Activated T-cell treated with anti-CD3 and anti-CD28 coated beads, Interleukin-2, amount 50 U/mL, for 24 hours (primary cell): Measurements from ENCODE around the gene TTLL12.

Source experiments
- DNase-seq: peaks from one replicate; pipeline ENCODE4 v3.0.0-alpha.2; 2020
- H3K27ac Mint-ChIP-seq: 2 replicates; pipeline ENCODE4 v1.8.0; 2020; ENCODE audit warnings: mild to moderate bottlenecking, mixed read lengths
- H3K27me3 Mint-ChIP-seq: 2 replicates; pipeline ENCODE4 v1.8.0; 2020; ENCODE audit warnings: mixed read lengths
- H3K36me3 Mint-ChIP-seq: 2 replicates; pipeline ENCODE4 v1.8.0; 2020; ENCODE audit warnings: low read depth, mixed read lengths
- H3K4me1 Mint-ChIP-seq: 2 replicates; pipeline ENCODE4 v1.8.0; 2020; ENCODE audit warnings: low read depth, mixed read lengths
- H3K4me3 Mint-ChIP-seq: 2 replicates; pipeline ENCODE4 v1.8.0; 2020; ENCODE audit warnings: mild to moderate bottlenecking, moderate library complexity, mixed read lengths
- H3K9me3 Mint-ChIP-seq: 2 replicates; pipeline ENCODE4 v1.8.0; 2020; ENCODE audit warnings: mixed read lengths

The TTLL12 gene

DNA sequence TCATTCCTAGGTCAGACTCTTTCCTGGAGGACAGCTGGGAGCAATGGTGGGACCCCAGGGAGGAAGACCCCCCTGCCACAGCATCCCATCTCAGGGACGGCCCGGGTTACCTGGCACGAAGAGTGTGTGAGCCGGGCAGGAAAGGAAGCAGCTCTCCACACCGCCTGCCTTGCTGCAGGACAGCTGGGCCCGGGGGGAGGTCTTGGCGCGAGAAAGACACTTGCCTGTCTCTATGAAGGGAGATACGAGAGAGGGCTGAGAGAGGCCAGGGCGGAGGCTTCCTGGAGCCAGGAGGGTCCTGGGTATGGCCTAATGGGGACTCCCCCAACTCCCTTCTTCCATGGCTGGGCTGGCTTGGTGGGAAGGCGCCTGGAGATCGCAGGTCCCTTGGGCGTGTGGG, 36.1 kb upstream of the TTLL12 start:
- H3K36me3 Mint-ChIP-seq = no peaks in the 10 kb centered on the region
- DNase-seq = no peak
- H3K27me3 Mint-ChIP-seq = no peaks in the 10 kb centered on the region
- no peaks in the 10 kb centered on the region for H3K9me3 Mint-ChIP-seq
- H3K27ac Mint-ChIP-seq = no peak overlapping the region
- H3K4me3 Mint-ChIP-seq = no peak overlapping the region
- peaks cover 2% of the 10 kb centered on the region for H3K4me1 Mint-ChIP-seq

GRCh38 chr22:43222262-43222661, 35.3 kb upstream of the TTLL12 start:
- no peaks in the 10 kb centered on the region for H3K36me3 Mint-ChIP-seq
- no peaks in the 10 kb centered on the region for H3K9me3 Mint-ChIP-seq
- H3K4me3 Mint-ChIP-seq = no peak overlapping the region
- H3K4me1 Mint-ChIP-seq = peaks cover 2% of the 10 kb centered on the region
- no peaks in the 10 kb centered on the region for H3K27me3 Mint-ChIP-seq
- H3K27ac Mint-ChIP-seq = no peak overlapping the region
- DNase-seq = no peak

DNA sequence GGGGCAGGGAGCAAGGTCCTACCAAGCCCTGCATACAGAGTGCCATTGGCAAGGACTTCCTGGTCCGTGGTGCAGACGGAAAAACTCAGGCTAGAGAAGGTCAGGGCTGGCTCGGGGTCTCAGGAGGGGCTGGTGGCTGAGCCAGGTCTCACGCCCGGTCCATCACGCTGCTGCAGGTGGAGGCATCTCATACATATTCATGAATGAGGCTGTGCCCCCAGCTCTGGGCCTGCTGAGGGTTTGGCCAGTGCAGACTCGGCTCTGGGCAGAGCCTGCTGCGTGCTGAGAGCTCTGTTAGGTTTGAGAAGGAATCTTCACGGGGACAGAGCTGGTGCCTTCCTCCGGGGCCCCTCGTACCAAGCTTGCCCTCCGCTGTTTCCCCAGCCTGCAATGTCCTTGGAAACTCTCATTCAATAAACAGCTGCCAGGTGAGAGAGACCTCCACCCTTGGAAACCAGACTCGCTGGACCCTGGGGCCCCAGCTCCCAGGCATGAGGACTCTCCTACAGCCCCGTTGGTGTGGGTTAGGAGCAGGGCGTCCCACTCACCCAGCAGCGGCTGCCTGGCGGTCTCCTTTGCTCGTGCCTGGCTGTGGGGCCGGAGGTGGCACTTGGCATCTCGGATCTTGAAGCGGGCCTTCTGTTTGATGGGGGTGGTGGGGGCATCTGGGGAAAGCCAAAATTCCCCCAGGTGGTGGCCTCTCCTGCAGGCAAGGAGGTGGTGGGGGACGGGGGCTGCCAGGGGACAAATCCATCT, 33.9 kb upstream of the TTLL12 start:
- Mint-ChIP-seq H3K27ac (no peak overlapping the region), H3K36me3 (no peaks in the 10 kb centered on the region), H3K9me3 (no peaks in the 10 kb centered on the region), H3K4me1 (no peaks in the 10 kb centered on the region), H3K4me3 (no peak overlapping the region), H3K27me3 (no peaks in the 10 kb centered on the region)
- no peak for DNase-seq

DNA sequence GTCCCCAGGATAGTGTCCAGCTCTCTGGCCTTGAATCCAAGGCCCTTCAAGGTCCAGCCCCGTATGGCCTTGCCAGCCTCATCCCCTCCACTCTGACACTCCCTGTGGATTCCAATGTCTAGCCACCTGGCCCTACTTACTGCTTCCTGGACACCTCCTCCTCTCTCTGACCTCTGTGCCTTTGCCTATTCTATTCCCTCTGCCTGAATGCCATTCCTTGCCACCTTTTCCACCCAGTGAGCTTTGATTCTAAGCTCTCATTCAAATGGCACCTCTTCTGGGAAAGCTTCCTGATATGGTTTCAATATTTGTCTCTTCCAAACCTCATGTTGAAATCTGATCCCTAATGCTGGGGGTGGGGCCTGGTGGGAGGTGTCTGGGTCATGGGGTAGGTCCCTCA, 31.9 kb upstream of the TTLL12 start:
- no peaks in the 10 kb centered on the region for H3K27me3 Mint-ChIP-seq
- no peaks in the 10 kb centered on the region for H3K36me3 Mint-ChIP-seq
- no peaks in the 10 kb centered on the region for H3K4me1 Mint-ChIP-seq
- no peak for DNase-seq
- no peak overlapping the region for H3K27ac Mint-ChIP-seq
- H3K9me3 Mint-ChIP-seq = no peaks in the 10 kb centered on the region
- H3K4me3 Mint-ChIP-seq = no peak overlapping the region

- H3K36me3 Mint-ChIP-seq = no peaks in the 10 kb centered on the region
- H3K9me3 Mint-ChIP-seq = no peaks in the 10 kb centered on the region
- H3K27me3 Mint-ChIP-seq = no peaks in the 10 kb centered on the region
- H3K4me3 Mint-ChIP-seq = no peak overlapping the region
- DNase-seq = no peak
- H3K4me1 Mint-ChIP-seq = no peaks in the 10 kb centered on the region
- no peak overlapping the region for H3K27ac Mint-ChIP-seq
Measured at GRCh38 chr22:43217285-43218030, 30.5 kb upstream of the TTLL12 start.

- Mint-ChIP-seq H3K36me3 (no peaks in the 10 kb centered on the region), H3K4me1 (no peaks in the 10 kb centered on the region), H3K4me3 (no peak overlapping the region), H3K9me3 (no peaks in the 10 kb centered on the region), H3K27me3 (no peaks in the 10 kb centered on the region), H3K27ac (no peak overlapping the region)
- no peak for DNase-seq
Measured at GRCh38 chr22:43216738-43217137, 29.8 kb upstream of the TTLL12 start.

DNA sequence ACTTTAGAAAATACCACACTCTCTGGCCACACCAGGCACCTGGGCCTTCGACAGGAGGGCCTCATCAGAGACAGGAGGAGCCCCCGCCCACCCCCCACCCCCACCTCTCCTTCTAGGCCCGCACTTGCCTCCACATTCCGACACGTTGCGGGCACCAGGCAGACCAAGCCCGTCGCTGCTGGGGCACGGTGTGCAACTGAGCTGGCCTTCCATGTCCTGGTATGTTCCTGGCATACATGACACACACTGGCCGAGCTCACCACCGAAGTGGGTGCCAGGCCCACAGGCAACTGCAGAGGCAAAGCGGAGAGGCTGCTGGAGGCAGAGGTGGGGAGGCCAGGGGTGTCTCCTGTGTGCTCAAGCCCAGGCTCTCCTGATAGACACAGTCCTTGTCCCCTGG, 27.0 kb upstream of the TTLL12 start:
- Mint-ChIP-seq H3K27ac (no peak overlapping the region), H3K4me3 (no peak overlapping the region), H3K36me3 (no peaks in the 10 kb centered on the region), H3K27me3 (no peaks in the 10 kb centered on the region), H3K4me1 (no peaks in the 10 kb centered on the region), H3K9me3 (no peaks in the 10 kb centered on the region)
- DNase-seq = no peak

GRCh38 chr22:43213051-43213450, 26.1 kb upstream of the TTLL12 start:
- no peaks in the 10 kb centered on the region for H3K27me3 Mint-ChIP-seq
- no peaks in the 10 kb centered on the region for H3K4me1 Mint-ChIP-seq
- H3K9me3 Mint-ChIP-seq = no peaks in the 10 kb centered on the region
- H3K27ac Mint-ChIP-seq = no peak overlapping the region
- DNase-seq = no peak
- no peaks in the 10 kb centered on the region for H3K36me3 Mint-ChIP-seq
- no peak overlapping the region for H3K4me3 Mint-ChIP-seq

DNA sequence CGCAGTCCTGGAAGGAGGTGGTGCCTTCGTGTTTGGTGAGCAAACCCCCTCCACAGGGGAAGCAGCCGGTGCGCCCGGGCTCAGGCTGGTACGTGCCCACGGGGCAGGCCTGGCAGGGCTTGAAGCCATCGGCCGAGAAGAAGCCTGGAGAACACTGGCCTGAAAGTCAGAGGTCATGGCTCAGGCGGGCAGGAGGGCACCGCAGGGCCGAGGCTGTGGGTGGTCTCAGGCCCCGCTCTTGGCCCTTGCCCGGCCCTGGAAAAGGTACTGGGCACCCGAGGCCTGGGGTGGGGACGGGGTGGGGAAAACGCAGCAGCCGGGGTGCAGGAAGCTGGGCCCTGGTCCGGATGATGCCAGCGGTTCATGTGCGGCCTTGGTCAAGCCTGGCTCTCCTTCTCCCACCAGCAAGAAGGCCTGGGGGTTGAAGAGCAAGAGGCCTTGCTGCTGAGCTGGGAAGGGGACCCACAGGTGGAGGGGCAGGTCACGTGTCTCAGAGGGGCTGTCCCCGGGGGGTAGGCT, 25.6 kb upstream of the TTLL12 start:
- Mint-ChIP-seq H3K27me3 (no peaks in the 10 kb centered on the region), H3K9me3 (no peaks in the 10 kb centered on the region), H3K4me1 (no peaks in the 10 kb centered on the region), H3K4me3 (no peak overlapping the region), H3K27ac (no peak overlapping the region), H3K36me3 (no peaks in the 10 kb centered on the region)
- no peak for DNase-seq

DNA sequence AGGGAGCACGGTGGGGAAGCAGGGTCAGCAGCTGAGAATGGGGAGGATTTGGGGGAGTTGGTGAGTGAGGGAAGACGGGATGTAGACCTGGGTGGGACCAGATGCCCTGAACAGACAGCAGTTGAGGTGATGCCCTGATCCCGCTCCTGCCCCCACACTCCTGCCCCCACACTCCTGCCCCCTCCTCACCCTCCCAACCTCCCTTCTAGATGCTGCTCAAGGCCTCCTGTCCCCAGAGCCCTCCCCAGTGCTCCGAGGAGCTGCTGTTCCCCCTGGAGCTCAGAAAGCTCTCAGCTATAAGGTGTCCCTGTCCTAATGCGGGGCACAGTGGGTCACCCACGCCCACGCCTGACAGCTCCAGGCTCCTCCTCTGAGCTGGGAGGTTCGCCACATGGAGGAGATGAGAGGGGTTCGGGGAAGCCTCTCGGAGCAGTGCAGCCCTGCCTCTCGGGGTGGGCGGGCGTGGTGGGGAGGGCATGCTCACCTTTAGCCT, 25.1 kb upstream of the TTLL12 start:
- no peaks in the 10 kb centered on the region for H3K36me3 Mint-ChIP-seq
- no peaks in the 10 kb centered on the region for H3K4me1 Mint-ChIP-seq
- H3K27me3 Mint-ChIP-seq = no peaks in the 10 kb centered on the region
- no peaks in the 10 kb centered on the region for H3K9me3 Mint-ChIP-seq
- H3K27ac Mint-ChIP-seq = no peak overlapping the region
- no peak for DNase-seq
- H3K4me3 Mint-ChIP-seq = no peak overlapping the region

GRCh38 chr22:43210631-43211515, 23.9 kb upstream of the TTLL12 start:
- H3K27ac Mint-ChIP-seq = no peak overlapping the region
- no peak overlapping the region for H3K4me3 Mint-ChIP-seq
- H3K9me3 Mint-ChIP-seq = no peaks in the 10 kb centered on the region
- H3K4me1 Mint-ChIP-seq = peaks cover 7% of the 10 kb centered on the region
- no peak for DNase-seq
- H3K27me3 Mint-ChIP-seq = no peaks in the 10 kb centered on the region
- H3K36me3 Mint-ChIP-seq = no peaks in the 10 kb centered on the region

- Mint-ChIP-seq H3K27ac (no peak overlapping the region), H3K27me3 (no peaks in the 10 kb centered on the region), H3K9me3 (no peaks in the 10 kb centered on the region), H3K36me3 (no peaks in the 10 kb centered on the region), H3K4me3 (no peak overlapping the region), H3K4me1 (peaks cover 8% of the 10 kb centered on the region)
- DNase-seq = no peak
Measured at GRCh38 chr22:43209971-43210370, 23.0 kb upstream of the TTLL12 start.

DNA sequence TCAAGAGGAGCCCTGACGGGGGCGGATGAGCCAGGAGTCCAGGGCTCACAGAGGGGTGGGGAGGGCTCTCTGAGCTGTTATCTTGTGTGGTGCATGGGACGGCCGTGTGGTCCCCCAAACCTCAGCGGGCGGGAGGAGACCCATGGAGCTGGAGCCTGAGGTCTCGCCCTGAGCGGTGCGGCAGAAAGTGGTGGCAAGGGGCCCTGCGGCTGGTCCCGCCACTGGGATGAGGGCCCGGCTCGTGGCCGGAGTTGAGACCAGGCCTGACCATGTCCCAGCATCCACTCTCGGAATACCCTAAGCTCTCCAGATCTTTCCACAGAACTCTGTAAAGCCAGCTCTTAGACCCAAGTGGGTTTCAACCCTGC, 22.6 kb upstream of the TTLL12 start:
- Mint-ChIP-seq H3K4me1 (peaks cover 8% of the 10 kb centered on the region), H3K4me3 (no peak overlapping the region), H3K36me3 (no peaks in the 10 kb centered on the region), H3K9me3 (no peaks in the 10 kb centered on the region), H3K27ac (no peak overlapping the region), H3K27me3 (no peaks in the 10 kb centered on the region)
- no peak for DNase-seq

DNA sequence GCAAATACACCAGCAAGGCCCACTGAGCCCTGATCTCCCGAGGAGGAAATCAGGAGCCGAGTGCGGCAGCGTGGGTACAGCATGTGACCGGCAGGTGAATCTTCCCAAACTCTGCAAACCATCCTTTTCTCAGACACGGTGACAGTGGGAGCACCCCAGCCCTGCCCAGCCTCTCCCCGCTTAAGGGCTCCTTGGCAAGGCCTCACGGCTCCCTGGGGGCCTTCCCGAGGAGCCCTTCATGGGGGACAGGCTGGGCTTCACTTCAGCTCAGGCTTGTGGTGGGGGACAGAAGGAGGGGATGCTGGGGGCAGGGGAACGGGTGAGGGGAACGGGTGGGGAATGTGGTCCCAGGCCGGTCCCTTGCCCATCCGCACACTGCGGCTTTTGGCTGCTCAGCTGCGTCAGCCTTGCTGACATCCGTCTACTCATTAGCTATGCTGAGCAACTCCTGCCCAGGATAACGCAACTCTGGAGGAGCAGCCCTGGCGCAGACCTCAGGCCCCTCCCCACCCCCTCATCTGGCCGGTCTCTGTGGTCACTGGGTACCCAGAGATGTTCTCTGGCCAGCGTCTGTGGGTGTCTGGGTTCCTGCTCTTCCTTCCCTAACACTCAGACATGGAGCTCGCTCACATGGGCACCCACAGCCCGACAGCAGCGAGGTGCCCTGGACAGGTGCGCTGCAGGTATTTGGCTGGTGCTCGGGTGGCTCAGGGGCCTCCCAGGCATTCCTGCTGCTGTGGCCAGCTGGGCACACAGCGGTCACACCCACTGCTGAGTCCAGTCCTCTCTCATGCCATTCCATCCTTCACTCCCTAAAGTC, 22.0 kb upstream of the TTLL12 start:
- no peak overlapping the region for H3K4me3 Mint-ChIP-seq
- DNase-seq = no peak

More for the DNA sequence above, 22.0 kb upstream of the TTLL12 start:
- H3K27ac Mint-ChIP-seq = no peak overlapping the region
- H3K4me1 Mint-ChIP-seq = peaks cover 8% of the 10 kb centered on the region
- no peaks in the 10 kb centered on the region for H3K9me3 Mint-ChIP-seq
- no peaks in the 10 kb centered on the region for H3K27me3 Mint-ChIP-seq
- H3K36me3 Mint-ChIP-seq = no peaks in the 10 kb centered on the region
